NCI-H1436 (cell line): Measurements from ENCODE around the gene ZNF782.
"Not testable (repeated sequence)": the region's sequence is repeated elsewhere in the genome, so short reads cannot be mapped to it uniquely, and the experiment has no call there.

ENCODE experiments used
- DNase-seq: peaks from one replicate; lab custom pipeline; 2025; lab: John Stamatoyannopoulos, UW

The ZNF782 gene

DNA sequence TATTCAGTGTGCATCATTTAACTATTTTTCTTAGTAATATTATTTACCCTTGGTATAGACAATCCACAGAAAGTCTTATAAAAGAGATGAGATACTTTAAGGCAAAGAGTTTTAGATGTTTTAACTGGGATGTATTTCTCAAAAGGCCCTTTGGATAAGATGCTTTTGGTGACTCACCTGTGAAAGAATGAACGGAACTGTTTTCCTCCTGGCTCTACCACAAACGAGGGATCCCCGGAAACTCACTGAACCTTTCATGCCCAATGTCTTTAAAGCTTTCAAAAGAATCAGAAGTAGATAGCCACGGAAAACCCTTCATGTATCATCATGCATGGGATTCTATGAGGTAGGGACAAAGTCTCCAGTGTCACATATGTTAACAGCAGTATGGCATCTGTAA, 1.6 kb downstream of the ZNF782 start:
- no peak for DNase-seq

DNA sequence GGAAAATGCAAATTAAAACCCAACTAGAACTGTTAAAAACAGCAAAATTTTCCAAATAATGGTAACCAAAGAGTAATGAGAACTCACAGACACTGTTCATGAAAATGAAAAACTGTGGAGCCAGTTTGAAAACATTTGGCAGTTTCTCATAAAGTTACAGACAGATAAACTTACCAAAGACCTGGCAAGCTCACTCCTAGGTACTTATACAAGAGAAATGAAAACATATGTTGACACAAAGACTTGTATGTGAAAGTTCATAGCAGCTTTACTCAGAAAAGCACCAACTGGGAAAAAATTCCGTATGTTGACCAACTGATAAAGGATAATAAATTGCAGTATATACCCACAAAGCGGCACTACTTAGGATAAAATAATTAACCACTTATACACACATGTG, 10.3 kb downstream of the ZNF782 start:
- DNase-seq, result no peak

DNA sequence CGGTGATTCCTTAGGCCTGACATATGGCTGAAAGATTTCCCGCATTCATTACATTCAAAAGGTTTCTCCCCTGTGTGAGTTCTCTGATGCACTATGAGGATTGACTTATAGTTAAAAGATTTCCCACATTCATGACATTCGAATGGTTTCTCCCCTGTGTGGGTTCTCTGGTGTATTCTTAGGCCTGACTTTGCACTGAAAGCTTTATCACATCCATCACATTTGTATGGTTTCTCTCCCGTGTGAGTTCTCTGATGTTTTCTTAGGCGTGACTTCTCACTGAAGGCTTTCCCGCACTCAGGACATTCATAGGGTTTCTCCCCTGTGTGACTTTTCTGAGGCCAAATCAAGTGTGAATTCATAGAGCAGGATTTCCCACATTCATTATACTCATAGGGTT, 35.8 kb downstream of the ZNF782 start:
- DNase-seq, result no peak

DNA sequence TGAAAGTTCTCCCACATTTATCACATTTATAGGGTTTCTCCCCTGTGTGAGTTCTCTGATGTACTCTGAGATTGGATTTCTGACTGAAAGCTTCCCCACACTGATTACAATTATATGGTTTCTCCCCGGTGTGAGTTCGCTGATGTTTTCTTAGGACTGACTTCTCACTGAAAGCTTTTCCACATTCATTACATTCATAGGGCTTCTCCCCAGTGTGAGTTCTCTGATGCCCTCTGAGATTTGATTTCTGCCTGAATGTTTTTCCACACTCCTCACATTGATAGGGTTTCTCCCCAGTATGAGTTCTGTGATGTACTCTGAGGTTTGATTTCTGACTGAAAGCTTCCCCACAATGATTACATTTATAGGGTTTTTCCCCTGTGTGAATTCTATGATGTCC, 36.3 kb downstream of the ZNF782 start:
- no peak for DNase-seq

DNA sequence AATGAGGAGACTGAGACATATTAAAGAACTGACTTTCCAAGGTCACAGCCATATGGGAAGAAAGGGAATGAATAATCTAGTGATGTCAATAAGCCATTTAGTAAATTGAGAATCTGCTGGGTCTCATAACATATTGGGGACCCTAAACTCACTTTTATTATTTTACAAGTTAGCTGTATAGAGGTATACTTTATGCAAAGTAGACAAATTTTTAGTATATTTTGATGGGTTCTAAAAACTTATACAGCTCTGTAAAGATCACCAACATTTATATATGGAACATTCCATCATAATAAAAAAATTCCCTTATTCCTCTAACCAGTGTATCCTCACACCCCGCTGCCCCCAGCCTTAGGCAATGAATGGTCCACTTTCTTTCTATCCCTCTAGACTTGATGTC, 40.7 kb downstream of the ZNF782 start:
- no peak for DNase-seq

DNA sequence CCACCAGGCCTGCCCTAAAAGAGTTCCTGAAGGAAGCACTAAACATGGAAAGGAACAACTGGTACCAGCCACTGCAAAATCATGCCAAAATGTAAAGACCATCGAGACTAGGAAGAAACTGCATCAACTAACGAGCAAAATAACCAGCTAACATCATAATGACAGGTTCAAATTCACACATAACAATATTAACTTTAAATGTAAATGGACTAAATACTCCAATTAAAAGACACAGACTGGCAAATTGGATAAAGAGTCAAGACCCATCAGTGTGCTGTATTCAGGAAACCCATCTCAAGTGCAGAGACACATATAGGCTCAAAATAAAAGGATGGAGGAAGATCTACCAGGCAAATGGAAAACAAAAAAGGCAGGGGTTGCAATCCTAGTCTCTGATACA, 55.4 kb downstream of the ZNF782 start:
- DNase-seq, result not testable (repeated sequence)

DNA sequence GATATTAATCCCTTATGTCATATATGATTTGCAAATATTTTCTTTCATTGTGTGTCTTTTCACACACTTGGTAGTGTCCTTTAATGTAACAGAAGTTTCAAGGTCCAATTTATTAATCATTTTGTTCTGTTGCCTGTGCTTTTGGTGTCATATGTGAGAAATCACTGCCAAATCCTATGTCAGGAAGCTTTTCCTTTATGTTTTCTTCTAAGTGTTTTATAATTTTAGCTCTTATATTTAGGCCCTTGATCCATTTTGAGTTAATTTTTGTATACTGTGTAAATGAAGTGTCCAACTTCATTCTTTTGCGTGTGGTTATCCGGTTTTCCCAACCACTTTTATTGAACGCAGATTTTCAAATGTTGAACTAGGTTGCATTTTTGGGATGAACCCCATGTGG, 70.3 kb downstream of the ZNF782 start:
- no peak for DNase-seq

DNA sequence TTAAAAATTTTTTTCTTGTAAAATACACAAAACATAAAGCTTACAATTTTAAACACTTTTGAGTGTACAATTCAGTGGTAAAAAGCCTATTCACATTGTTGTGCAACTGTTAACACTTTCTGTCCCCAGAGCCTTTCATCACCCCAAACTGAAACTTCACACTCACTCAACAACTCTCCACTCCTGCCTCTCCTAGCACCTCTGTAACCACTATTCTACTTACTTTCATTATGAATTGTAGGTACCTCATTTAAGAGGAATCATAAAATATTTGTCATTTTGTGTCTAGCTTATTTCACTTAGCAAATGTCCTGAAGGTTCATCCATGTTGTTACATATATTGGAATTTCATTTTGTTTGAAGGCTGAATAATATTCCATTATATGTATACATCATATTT, 72.1 kb downstream of the ZNF782 start:
- DNase-seq, result no peak

DNA sequence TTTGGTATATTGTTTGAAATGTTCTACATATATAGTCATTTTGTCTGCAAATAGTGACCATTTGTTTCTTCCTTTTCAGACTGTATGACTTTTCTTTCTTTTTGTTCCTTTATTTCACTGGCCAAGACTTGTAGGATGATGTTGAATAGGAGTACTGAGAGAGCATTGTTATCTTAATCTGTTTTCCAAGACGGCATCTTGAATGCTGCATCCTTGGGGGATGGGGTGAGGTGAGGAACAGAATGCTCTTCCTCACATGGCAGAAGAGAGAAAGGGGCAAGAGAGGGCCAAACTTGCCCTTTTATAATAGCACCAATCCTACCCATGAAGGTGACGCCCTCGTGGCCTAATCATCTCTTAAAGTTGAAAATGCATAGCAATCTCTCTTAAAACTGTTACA, 72.8 kb downstream of the ZNF782 start:
- no peak for DNase-seq

DNA sequence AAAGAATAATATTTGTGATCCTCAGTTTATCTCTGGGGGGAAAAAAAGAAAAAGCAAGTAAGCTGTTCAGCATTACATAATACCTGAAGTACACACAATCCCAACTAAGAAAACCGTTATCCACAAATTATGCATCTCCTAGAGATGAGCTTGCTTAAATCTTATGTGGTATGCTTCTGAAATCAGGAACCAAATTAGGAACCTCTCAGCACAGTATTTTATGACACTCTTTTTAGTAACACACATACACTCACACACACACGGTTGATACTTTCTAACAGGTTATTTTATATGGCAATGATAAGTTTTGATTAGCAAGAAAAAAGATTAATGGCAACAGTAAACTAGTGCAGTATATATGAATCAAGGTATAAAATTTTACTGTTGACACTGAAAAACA, 75.2 kb downstream of the ZNF782 start:
- no peak for DNase-seq

DNA sequence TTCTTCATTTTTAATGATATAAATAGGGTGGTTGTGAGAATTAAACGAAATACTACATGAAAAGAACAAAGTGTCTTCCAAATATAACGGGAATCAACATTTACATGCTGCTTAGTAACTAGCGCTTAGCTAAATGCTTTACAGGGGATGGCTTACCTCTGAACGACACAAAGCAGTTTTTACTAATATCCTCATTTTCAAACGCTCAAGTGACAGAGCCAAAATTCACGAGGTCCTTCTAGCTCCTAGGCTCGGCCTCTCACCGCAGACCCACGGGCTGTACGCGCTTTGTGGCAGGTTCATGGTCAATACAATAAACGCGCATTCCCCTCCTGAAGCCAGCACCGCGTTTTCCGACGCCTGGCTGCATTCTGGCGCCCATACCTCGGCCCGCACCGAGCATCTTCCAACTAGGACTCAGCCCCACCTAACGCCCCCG, 76.9 kb downstream of the ZNF782 start:
- no peak for DNase-seq

DNA sequence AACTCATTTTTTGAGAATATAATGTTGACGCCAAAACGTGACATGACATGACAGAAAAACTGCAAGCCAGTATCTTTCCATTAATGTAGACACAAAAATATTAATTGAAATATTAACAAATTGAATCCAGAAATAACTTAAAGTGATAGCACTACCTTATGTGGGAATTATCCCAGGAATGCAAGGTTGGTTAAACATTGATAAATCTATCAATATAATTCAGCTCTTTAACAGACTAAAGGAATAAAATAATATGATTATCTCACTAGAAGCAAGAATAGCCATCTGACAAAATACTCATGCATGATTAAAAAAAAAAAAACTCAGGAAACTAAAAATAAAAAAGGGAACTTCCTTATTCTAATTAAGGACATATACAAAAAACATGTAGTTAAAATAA, 83.2 kb downstream of the ZNF782 start:
- no peak for DNase-seq

DNA sequence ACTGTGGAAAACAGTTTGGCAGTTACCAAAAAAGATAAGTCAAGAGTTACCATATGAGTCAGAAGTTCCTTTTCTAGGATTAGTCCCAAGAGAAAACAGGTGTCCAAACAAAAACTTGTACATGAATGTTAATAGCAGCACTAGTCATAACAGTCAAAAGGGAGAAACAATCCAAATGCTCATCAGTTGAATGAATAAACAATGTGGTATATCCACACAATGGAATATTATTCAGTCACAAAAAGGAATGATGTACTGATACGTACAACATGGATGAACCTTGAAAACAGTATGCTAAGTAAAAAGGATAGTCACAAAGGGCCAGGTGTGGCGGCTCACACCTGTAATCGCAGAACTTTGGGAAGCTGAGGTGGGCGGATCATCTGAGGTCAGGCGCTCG, 84.3 kb downstream of the ZNF782 start:
- DNase-seq, result no peak
